Stimulated activated CD4-positive, alpha-beta T cell treated with anti-CD3 and anti-CD28 coated beads, TNF-alpha, amount 100 ng/mL, for 1 hour (primary cell): ENCODE data around the gene ZNF565.
"Not testable (repeated sequence)": the region's sequence is repeated elsewhere in the genome, so short reads cannot be mapped to it uniquely, and the experiment has no call there.

Source experiments
- DNase-seq, 3 donors: peaks; one replicate each; pipeline ENCODE4 v3.0.0-alpha.2; 2020; ENCODE audit warnings: low read depth in 3 of 3, low spot score in 1 of 3

Gene ZNF565

DNA sequence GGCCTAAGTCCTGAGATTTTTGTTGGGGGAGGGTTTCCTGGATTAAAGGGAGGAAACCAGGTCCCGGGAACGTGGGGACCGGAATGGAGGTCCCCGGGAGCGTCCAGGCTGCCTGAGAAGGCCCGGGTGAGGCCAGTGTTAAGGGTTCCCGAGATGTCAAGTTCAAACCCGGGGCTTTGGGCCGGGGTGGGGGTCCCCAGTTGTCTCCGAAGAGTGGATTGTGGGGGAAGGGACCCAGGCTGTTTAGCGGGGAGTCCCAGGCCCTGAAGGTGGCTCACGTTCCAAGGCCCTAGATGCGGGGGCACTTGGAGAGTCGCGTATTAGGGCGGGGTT lies 62.5 kb downstream of the ZNF565 start:
- DNase-seq: no peak

DNA sequence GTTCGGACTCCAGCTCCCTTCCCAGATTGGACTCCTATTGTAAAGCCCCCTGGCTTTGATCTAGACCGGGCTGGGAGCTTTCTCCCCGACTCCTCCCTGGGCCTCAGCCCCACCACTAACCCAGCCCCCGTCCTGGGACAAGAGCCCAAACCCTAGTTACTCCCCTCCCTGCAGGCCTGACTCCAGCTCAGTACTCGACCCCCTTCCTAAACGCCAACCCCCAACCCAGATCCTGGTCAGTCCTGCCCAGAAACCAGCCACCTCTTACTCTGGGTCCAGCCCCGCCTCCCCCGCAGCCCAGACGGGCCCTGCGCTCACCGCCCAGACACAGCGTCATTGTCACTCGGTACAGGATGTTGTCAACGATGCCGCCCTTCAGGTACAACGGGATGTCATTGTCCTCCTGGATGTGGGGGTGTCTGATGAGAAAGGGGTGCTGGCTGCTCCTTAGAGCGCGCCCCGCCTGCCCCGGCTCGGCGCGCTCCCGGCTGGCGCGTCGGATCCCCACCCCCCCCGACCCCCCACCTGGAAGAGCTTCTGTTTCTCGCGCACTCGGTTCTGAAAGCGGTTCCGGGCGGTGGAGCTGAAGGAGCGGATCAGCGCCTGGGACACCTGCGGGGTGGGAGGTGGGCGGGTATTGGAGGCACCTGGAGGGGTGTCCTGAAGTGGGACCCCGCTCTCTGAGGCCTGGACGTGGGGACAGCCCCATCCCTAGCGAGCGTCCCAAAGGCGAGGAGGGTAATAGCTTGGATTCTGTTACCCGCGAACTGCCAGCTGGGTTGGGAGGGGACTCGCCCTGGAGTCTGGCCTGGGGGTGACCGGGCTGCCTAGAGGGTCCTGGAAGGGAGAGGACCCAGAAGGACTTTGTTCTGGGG lies 63.1 kb downstream of the ZNF565 start:
- no peak for DNase-seq

DNA sequence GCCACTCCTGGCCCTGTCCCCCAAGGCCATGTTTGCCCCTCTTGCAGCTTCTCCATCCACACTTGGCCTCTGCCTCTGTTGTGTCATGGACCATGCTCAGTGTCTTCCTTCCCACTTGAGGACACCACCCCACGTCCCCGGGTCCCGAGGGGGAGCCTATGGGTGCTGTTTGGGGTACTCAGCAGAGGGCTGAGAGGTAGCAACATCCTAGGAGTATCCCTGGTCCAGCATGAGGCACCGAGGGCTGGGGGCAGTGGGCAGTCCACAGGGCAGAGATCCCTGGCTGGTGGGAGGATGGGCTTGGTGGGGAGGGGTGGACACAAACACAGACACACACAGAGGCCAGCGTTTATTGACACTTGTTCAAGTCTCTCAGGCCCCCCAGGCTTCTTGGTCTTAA lies 63.9 kb downstream of the ZNF565 start:
- no peak for DNase-seq

DNA sequence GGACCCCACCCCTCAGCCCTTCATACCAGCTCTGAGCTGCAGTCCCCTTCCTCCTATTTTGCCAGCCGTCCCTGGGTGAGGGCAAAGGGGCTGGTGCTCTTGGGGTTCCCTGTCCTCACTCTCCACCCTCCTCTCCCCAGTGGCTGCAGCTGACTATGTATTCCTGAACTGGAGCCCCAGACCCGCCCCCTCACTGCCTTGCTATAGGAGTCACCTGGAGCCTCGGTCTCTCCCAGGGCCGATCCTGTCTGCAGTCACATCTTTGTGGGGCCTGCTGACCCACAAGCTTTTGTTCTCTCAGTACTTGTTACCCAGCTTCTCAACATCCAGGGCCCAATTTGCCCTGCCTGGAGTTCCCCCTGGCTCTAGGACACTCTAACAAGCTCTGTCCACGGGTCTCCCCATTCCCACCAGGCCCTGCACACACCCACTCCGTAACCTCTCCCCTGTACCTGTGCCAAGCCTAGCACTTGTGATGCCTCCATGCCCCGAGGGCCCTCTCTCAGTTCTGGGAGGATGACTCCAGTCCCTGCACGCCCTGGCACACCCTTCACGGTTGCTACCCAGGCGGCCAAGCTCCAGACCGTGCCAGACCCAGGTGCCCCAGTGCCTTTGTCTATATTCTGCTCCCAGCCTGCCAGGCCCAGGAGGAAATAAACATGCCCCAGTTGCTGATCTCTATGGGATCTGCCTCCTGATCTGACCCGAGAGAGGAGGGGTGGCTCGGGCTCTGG lies 64.6 kb downstream of the ZNF565 start:
- DNase-seq: no peak

DNA sequence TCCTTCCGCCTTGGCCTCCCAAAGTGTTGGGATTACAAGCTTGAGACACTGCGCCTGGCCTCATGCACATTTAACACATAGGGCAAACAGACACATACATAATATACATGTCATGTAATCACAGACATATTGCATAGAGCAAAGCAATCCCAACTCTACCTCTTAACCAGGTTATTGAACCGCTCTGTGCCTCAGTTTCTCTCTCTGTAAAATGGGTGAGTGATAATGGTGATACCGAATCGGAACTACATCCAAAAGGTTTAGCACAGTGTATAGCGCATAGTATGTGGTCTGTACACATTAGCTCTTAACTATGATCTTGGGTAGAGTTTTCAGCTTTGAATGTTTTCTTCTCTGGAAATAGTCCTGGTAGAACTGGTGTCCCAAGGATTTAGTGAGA lies 69.8 kb downstream of the ZNF565 start:
- no peak for DNase-seq

DNA sequence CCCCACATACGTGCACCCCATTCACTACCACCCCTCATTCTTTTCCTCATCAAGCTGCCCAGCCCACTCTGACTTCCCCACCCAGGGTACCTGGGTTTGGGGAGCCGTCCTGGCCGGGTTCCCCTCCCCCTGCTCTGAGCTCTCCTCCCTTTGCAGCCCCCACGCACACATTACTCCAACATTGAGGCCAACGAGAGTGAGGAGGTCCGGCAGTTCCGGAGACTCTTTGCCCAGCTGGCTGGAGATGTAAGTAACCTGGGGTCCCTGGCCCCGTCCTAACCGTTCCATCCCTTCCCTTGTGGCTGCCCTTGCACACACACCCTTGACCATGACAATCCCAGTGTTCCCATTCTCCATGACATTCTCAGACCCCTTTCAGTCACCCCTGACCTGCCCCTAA lies 72.0 kb downstream of the ZNF565 start:
- no peak for DNase-seq

DNA sequence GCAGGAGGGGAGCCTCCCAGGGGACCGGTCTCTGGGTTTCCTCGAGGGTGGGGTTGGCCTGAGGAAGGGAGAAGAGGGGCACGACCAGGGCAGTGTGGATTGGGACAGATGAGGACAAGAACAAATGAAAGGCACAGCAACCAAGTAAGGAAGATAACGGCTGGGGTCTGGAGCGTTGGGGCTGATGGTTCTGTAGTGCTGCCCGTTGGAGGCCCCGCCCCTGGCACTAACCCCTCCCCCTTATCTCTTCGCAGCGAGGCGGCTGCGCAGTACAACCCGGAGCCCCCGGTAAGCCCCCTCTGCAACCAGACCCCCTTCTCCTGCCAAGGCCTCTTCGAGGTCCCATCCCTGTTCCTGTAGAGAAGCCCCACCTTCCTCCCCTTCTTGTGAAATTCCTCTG lies 72.4 kb downstream of the ZNF565 start:
- DNase-seq: no peak

DNA sequence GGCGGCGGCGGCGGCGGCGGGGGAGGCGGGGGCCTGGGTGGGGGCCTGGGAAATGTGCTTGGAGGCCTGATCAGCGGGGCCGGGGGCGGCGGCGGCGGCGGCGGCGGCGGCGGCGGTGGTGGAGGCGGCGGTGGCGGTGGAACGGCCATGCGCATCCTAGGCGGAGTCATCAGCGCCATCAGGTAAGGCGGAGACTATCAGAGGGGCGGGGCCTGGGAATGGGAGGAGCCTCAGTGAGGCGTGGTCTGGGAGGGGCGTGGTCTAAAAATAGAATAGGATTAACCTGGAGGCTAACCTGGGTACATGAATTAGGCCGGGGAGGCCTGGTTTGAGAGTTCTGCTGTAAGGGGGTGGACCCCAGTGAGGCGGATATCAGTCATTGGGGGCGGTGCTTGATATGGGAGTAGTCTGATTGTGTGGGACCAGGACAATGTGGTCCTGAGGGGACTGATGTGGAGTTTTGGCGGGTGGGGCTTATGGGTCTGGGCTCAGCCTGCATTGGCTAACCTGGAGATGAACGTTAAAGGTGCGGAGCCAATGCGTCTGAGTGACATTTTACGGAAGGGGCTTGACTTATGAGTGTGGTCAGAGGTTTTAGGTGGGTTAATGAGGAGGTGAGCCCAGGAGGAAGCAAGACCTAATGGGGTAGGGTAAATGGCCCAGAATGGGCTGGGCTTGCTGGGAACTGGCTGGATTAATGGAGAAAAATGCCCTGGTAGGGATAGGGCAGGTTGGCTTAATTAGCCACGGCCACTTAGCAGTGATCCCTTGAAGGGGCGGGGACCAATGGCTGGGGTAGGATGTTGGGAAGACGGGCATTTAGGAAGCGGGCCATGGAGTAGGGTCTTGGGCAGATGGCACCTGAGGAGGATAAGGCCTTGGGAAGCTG lies 73.2 kb downstream of the ZNF565 start:
- DNase-seq: peak; percentile 78 to 94 (median 84)

DNA sequence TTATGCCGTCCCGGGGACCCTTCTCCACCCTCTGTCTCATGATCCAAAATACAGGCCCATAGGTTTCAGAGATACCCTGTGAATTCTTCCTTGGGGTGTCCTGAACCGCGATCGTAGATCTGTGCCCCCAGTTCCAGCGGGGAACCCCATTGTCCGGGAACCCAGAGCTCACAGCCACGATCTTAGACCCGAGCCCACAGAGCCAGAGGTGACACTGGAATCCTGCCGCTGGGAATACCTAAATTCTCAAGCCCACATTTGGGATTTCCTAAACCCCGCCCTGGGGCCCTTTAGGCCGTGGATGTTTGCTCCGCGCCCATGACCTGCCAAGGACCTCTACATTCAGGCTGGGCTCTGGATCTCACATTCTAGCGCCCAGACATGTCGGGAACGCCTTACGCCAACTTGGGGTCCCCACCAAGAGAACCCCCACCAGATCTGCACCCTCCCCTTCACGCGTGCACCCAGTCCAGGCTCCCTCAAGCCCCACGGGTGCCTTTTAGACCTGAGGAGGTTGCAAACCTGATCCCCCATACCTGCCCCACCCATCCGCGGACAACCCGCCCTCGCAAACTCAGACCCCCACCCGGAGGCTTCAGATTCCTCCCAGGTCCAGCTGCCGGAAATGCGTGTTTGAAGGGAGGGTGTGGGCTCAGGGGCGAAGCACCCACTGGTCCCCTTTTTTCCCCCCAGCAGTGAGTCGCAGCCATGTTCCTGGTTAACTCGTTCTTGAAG lies 74.0 kb downstream of the ZNF565 start:
- peak in 1 of 3 donors; percentile 32 for DNase-seq

DNA sequence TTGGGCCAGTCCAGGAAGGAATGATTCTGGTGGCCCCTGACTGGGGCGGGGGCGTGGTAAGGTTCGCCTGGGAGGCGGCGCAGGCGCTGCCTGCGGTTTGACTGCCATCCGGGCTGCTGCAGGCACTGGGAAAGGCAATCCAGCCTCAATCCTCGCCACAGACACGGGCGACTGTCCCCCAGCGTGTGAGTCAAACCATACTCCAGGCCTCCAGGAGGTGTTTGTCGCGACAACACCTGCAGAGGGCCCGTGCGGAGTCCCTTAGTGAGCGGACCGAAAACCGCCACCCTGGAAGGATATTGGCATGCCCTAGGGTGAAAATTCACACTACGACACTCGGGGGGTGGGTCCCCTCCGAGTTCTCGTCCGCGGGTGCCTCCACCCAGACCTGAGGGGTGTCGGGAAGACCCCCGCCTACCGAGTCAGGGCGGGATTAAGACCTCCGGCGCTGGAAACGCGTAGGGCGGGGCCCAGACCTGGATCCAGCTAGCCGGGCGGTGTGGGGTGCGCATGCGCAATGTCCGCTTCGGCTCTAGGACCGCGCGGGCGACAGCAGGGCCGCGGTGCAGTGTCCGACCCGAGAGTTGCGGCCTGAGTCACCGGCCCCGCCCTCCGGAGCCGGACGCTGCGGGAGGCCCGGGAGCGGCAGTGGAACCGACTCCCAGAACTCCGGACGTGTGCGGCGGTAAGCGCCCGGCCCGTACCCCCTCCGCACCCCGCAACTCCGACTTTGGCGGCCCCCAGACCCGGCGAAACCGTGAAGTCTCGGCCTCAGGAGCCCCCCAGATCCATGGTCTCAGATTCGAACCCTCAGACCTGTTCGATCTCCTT lies 74.8 kb downstream of the ZNF565 start, which contains the start of gene CAPNS1:
CAPNS1 (plus strand) TSS at position 594 of the 831 bp plus-strand sequence. CDS start 946 bp downstream, outside the sequence.
- peak; percentile 75 to 84 (median 78) for DNase-seq

DNA sequence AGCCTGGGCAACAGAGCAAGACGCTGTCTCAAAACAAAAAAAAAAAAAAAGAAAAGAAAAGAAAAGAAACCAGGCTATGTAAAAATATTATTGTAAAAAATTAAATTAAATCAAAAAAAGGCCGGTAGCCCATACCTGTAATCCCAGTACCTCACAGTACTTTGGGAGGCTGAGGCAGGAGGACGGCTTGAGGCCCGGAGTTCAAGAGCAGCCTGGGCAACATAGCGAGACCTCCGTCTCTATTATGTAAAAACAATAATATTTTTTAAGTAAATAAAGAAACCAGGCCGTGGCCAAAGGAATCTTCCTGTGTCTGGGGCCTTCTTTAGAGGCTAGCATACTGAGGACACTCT lies 75.4 kb downstream of the ZNF565 start:
- DNase-seq: no peak

DNA sequence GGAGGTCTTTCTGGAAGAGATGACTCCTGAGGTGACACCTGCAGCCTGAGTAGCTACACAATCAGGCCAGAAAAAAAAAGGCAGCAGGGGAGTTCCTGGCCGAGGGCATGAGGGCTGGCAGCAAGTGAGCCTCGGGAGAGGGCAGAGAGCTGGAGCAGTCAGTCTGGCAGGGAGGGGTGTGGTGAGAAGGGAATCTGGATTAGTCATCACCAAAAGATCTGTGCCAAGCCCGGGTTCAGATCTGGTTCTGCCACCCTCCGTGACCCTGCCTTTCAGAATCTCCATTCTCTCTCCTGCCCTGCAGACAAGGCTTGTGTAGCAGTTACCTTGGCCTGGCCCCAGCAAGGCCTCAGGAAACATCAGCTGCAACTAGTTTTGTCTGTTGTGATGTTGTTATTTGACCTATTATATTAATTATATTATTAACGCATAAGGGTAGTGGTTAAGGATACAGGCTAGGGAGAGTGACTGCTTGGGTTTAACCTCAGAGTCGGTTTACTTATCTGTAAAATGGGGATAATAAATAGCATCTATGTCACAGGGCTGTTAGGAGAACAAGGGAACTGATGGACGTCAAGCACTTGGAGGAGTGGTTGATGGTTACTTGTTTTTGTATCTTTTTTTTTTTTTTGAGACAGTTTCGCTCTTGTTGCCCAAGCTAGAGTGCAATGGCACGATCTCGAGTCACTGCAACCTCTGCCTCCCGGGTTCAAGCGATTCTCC lies 77.3 kb downstream of the ZNF565 start:
- no peak for DNase-seq

DNA sequence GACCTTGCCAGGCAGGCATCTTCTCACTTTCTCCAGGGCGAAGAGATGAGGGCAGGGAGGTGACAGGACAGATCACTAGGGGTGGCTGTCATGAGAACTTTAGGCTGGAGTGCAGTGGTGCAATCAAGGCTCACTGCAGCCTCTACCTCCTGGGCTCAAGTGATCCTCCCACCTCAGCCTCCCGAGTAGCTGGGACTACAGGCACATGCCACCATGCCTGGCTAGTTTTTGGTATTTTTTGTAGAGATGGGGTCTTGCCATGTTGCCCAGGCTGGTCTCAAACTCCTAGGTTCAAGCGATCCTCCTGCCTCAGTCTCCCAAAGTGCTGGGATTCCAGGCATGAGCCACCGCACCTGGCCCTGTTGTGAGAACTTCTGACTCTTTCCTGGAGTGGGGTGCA lies 79.6 kb downstream of the ZNF565 start:
- not testable (repeated sequence) for DNase-seq
